Osteoblast (primary cell): ENCODE results near the gene SLC18A3. TPM values are rescaled to one million over a fixed set of nuclear protein-coding genes. Genes with fewer than 3 reads are reported as not detected.

Experiments
- DNase-seq: peaks from one replicate; pipeline ENCODE4 v3.0.0; 2011; ENCODE audit warnings: low spot score, mixed read lengths; ENCODE audit not compliant: insufficient read length; ENCODE audit errors: missing footprints
- H2AFZ ChIP-seq: 2 replicates; pipeline ENCODE4 v1.6.0; 2011; ENCODE audit warnings: mild to moderate bottlenecking, low read length
- H3K27ac ChIP-seq: 2 replicates; pipeline ENCODE4 v1.5.1; 2011; ENCODE audit warnings: mild to moderate bottlenecking, low read depth, low read length, moderate library complexity
- H3K27me3 ChIP-seq: 2 replicates; pipeline ENCODE4 v1.6.0; 2012; ENCODE audit warnings: mild to moderate bottlenecking, control low read depth, inconsistent platforms, low read length, moderate library complexity; ENCODE audit not compliant: insufficient read depth
- H3K36me3 ChIP-seq: 2 replicates; pipeline ENCODE4 v1.5.1; 2011; ENCODE audit warnings: mild to moderate bottlenecking, low read length, control low read depth, moderate library complexity; ENCODE audit not compliant: insufficient read depth
- H3K4me1 ChIP-seq: 2 replicates; pipeline ENCODE4 v1.5.1; 2011; ENCODE audit warnings: mild to moderate bottlenecking, low read length, control low read depth, moderate library complexity; ENCODE audit not compliant: insufficient read depth
- H3K4me2 ChIP-seq: 2 replicates; pipeline ENCODE4 v1.6.0; 2011; ENCODE audit warnings: mild to moderate bottlenecking, low read length; ENCODE audit not compliant: insufficient read depth
- H3K4me3 ChIP-seq: fragments of 200-600 bp; sonication (generic); 3 replicates; pipeline ENCODE4 v1.5.1; 2012; ENCODE audit warnings: mild to moderate bottlenecking, low read length, inconsistent platforms; ENCODE audit not compliant: insufficient read depth
- H3K79me2 ChIP-seq: 2 replicates; pipeline ENCODE4 v1.6.0; 2012; ENCODE audit warnings: mild to moderate bottlenecking, low read length, control low read depth, inconsistent platforms; ENCODE audit not compliant: insufficient read depth
- H3K9me3 ChIP-seq: 2 replicates; pipeline ENCODE4 v1.5.1; 2011; ENCODE audit warnings: low read depth, low read length, control low read depth
- H4K20me1 ChIP-seq: 2 replicates; pipeline ENCODE4 v1.6.0; 2012; ENCODE audit warnings: mild to moderate bottlenecking, low read length, control low read depth; ENCODE audit not compliant: insufficient read depth
- CTCF ChIP-seq: IDR thresholded peaks from 2 replicates; pipeline ENCODE4 v1.5.1; 2011; ENCODE audit warnings: mild to moderate bottlenecking, low read depth, low read length, moderate library complexity; ENCODE audit errors: extremely low read depth
- total RNA-seq: library from RNA; depleted of rRNA; stranded (reverse); fragments of >200 nt; gene quantifications from 2 replicates; pipeline ENCODE4 v1.2.3, GENCODE V29; 2012

The SLC18A3 gene
- total RNA-seq, 1 donor = not detected

GRCh38 chr10:49629431-49629881 lies 19.3 kb downstream of the SLC18A3 start:
- H4K20me1 ChIP-seq = no peaks in the 10 kb centered on the region
- H3K4me1 ChIP-seq = no peaks in the 10 kb centered on the region
- DNase-seq = peak; percentile 30
- H3K36me3 ChIP-seq = no peaks in the 10 kb centered on the region
- no peak overlapping the region for H3K27ac ChIP-seq
- H3K27me3 ChIP-seq = peaks cover 2% of the 10 kb centered on the region
- H3K79me2 ChIP-seq = no peaks in the 10 kb centered on the region
- no peak overlapping the region for H3K4me3 ChIP-seq
- no peak for TF ChIP-seq CTCF
- H3K9me3 ChIP-seq = no peaks in the 10 kb centered on the region
- H3K4me2 ChIP-seq = no peak overlapping the region
- no peak overlapping the region for H2AFZ ChIP-seq

- H3K27me3 ChIP-seq = peaks cover 14% of the 10 kb centered on the region
- H3K4me1 ChIP-seq = no peaks in the 10 kb centered on the region
- no peak overlapping the region for H2AFZ ChIP-seq
- no peak overlapping the region for H3K4me3 ChIP-seq
- no peaks in the 10 kb centered on the region for H4K20me1 ChIP-seq
- no peak overlapping the region for H3K27ac ChIP-seq
- peak; percentile 17 for DNase-seq
- H3K36me3 ChIP-seq = no peaks in the 10 kb centered on the region
- H3K79me2 ChIP-seq = no peaks in the 10 kb centered on the region
- H3K9me3 ChIP-seq = no peaks in the 10 kb centered on the region
- no peak overlapping the region for H3K4me2 ChIP-seq
- no peak for TF ChIP-seq CTCF
Measured at GRCh38 chr10:49631975-49632374, 21.9 kb downstream of the SLC18A3 start.

- H3K36me3 ChIP-seq = no peaks in the 10 kb centered on the region
- no peak for TF ChIP-seq CTCF
- peak; percentile 51 for DNase-seq
- no peaks in the 10 kb centered on the region for H3K79me2 ChIP-seq
- no peak overlapping the region for H2AFZ ChIP-seq
- no peaks in the 10 kb centered on the region for H3K4me1 ChIP-seq
- H3K4me3 ChIP-seq = no peak overlapping the region
- peaks cover 18% of the 10 kb centered on the region for H3K27me3 ChIP-seq
- no peak overlapping the region for H3K4me2 ChIP-seq
- no peaks in the 10 kb centered on the region for H3K9me3 ChIP-seq
- H3K27ac ChIP-seq = no peak overlapping the region
- H4K20me1 ChIP-seq = no peaks in the 10 kb centered on the region
Measured at GRCh38 chr10:49632406-49633317, 22.6 kb downstream of the SLC18A3 start.

- no peak overlapping the region for H3K27ac ChIP-seq
- H2AFZ ChIP-seq = no peak overlapping the region
- peaks cover 22% of the 10 kb centered on the region for H3K27me3 ChIP-seq
- no peak for TF ChIP-seq CTCF
- H3K79me2 ChIP-seq = no peaks in the 10 kb centered on the region
- no peaks in the 10 kb centered on the region for H3K9me3 ChIP-seq
- no peak overlapping the region for H3K4me2 ChIP-seq
- no peaks in the 10 kb centered on the region for H4K20me1 ChIP-seq
- peak; percentile 63 for DNase-seq
- H3K36me3 ChIP-seq = no peaks in the 10 kb centered on the region
- no peaks in the 10 kb centered on the region for H3K4me1 ChIP-seq
- no peak overlapping the region for H3K4me3 ChIP-seq
Measured at GRCh38 chr10:49633327-49634068, 23.4 kb downstream of the SLC18A3 start.
